NOMO-1 treated with dmso at 0.1 percent for 144 hours (cell line): Measurements from ENCODE around the gene CXCR6.
"Not testable (repeated sequence)": the region's sequence is repeated elsewhere in the genome, so short reads cannot be mapped to it uniquely, and the experiment has no call there.

Source experiments
- DNase-seq: peaks from one replicate; lab custom pipeline; 2025; ENCODE audit not compliant: unreplicated experiment; lab: John Stamatoyannopoulos, UW

CXCR6 gene

GRCh38 chr3:45986303-45986982 is 43.2 kb downstream of the CXCR6 start:
- DNase-seq, result no peak

- DNase-seq, result no peak
Measured at GRCh38 chr3:45987368-45988291, 44.4 kb downstream of the CXCR6 start.

GRCh38 chr3:45988362-45988761 is 45.1 kb downstream of the CXCR6 start:
- peak; percentile 58 for DNase-seq

GRCh38 chr3:45988804-45989203 is 45.5 kb downstream of the CXCR6 start:
- DNase-seq, result no peak

GRCh38 chr3:45990181-45990580 is 46.9 kb downstream of the CXCR6 start:
- no peak for DNase-seq

GRCh38 chr3:45991341-45991740 is 48.1 kb downstream of the CXCR6 start:
- DNase-seq, result no peak

GRCh38 chr3:45992133-45992729 is 49.0 kb downstream of the CXCR6 start:
- no peak for DNase-seq

GRCh38 chr3:45992821-45993221 is 49.6 kb downstream of the CXCR6 start:
- DNase-seq, result no peak

GRCh38 chr3:45993421-45994027 is 50.3 kb downstream of the CXCR6 start:
- DNase-seq, result no peak

- DNase-seq, result no peak
Measured at GRCh38 chr3:45994419-45995235, 51.4 kb downstream of the CXCR6 start.

GRCh38 chr3:45995236-45996192 is 52.2 kb downstream of the CXCR6 start, which contains the start of gene FYCO1:
FYCO1 (minus strand) TSS chr3:45995824; CDS start chr3:45984910, 10,914 bp downstream.
- peak; percentile 87 for DNase-seq

GRCh38 chr3:45997499-45997898 is 54.2 kb downstream of the CXCR6 start:
- DNase-seq, result not testable (repeated sequence)

- DNase-seq, result no peak
Measured at GRCh38 chr3:45997942-45998341, 54.7 kb downstream of the CXCR6 start.
